K562 (cell line): ENCODE data around the gene VPS37D. TPM values are rescaled to one million over a fixed set of nuclear protein-coding genes. Genes with fewer than 3 reads are reported as not detected.

Source experiments
- ATAC-seq: fragments of 200-7000 bp; cut with Tn5 transposase; 3 replicates; pipeline ENCODE4 v1.9.1; 2020; ENCODE audit warnings: moderate library complexity
- BruUV-seq: library from RNA; stranded (reverse); fragments of 400-500 nt; replicated peaks from 2 replicates; lab custom pipeline; 2021; lab: Mats Ljungman, UMichigan
- CTCF ChIA-PET: fragments of 300-600 bp; formaldehyde crosslinking; extraction: SDS; loops from one replicate; lab custom pipeline; 2021; ENCODE audit warnings: low intra/inter-chr PET ratio; lab: Yijun Ruan, JAX
- POLR2A ChIA-PET: fragments of 300-600, 350-650 bp; sonication (Branson Sonifier 250); formaldehyde crosslinking; extraction: SDS; loops from one replicate; lab custom pipeline; 2021; ENCODE audit warnings: antibody characterized with exemption, inconsistent platforms; lab: Yijun Ruan, JAX
- DNase-seq, 4 experiments: peaks; one replicate each; pipeline versions ENCODE4 v3.0.0 to v3.0.0-alpha.2; 2011 to 2018; ENCODE audit warnings: low spot score in 3 of 4, mixed read lengths in 3 of 4; ENCODE audit errors: extremely low read depth in 1 of 4
- FAIRE-seq: peaks from 2 replicates; lab custom pipeline; 2011; peaks lifted over from hg19 to GRCh38; lab: Jason Lieb, UNC
- H2AFZ ChIP-seq: 2 replicates; pipeline ENCODE4 v1.6.0; 2011; ENCODE audit warnings: low read depth, low read length, control low read depth, inconsistent platforms
- H3K27ac ChIP-seq: fragments of 200-600 bp; 3 replicates; pipeline ENCODE4 v1.8.0; 2011; ENCODE audit warnings: low read depth, mild to moderate bottlenecking, control low read depth, inconsistent platforms, low read length, moderate library complexity, mixed read lengths; ENCODE audit errors: extremely low read depth
- H3K27me3 ChIP-seq, 2 experiments: fragments of 300-600 bp in 1 of 2; 2 replicates in 1 of 2; 3 replicates in 1 of 2; pipeline versions ENCODE4 v1.6.0 to v1.8.0; 2011; ENCODE audit warnings: inconsistent platforms in 2 of 2, low read length in 2 of 2, mild to moderate bottlenecking in 1 of 2, mixed read lengths in 1 of 2, moderate library complexity in 1 of 2; ENCODE audit not compliant: control insufficient read depth in 2 of 2, insufficient read depth in 2 of 2
- H3K36me3 ChIP-seq: fragments of 300-600 bp; 3 replicates; pipeline ENCODE4 v1.8.0; 2011; ENCODE audit warnings: mild to moderate bottlenecking, low read length, inconsistent platforms; ENCODE audit not compliant: control insufficient read depth, insufficient read depth
- H3K4me1 ChIP-seq, 2 experiments: fragments of 200-600 bp in 1 of 2; replicated peaks in 1 of 2; 2 replicates in 1 of 2; 3 replicates in 1 of 2; pipeline versions ENCODE4 v1.5.1 to v1.8.0; 2011; ENCODE audit warnings: inconsistent platforms in 2 of 2, low read length in 2 of 2, mild to moderate bottlenecking in 1 of 2, mixed read lengths in 1 of 2, moderate library complexity in 1 of 2; ENCODE audit not compliant: control insufficient read depth in 2 of 2, insufficient read depth in 2 of 2
- H3K4me2 ChIP-seq: 2 replicates; pipeline ENCODE4 v1.6.1; 2011; ENCODE audit warnings: low read length, control low read depth, inconsistent platforms, mixed read lengths; ENCODE audit not compliant: insufficient read depth
- H3K4me3 ChIP-seq: fragments of 200-600 bp; sonication (generic), shearing (Covaris generic); 2 replicates; pipeline ENCODE4 v1.5.1; 2016; ENCODE audit warnings: control low read depth, inconsistent platforms
- H3K79me2 ChIP-seq: fragments of 200-600 bp; 3 replicates; pipeline ENCODE4 v1.8.0; 2011; ENCODE audit warnings: low read length, inconsistent platforms; ENCODE audit not compliant: control insufficient read depth, insufficient read depth
- H3K9ac ChIP-seq, 2 experiments: 2 replicates each; pipeline versions ENCODE4 v1.6.0 to v1.6.1; 2011; ENCODE audit warnings: low read depth in 2 of 2, low read length in 2 of 2, control low read depth in 1 of 2, inconsistent platforms in 1 of 2, mild to moderate bottlenecking in 1 of 2, mixed read lengths in 1 of 2; ENCODE audit not compliant: insufficient read depth in 1 of 2
- H3K9me1 ChIP-seq: one replicate; pipeline ENCODE4 v1.6.0; 2011; ENCODE audit warnings: inconsistent platforms, mild to moderate bottlenecking, low read length, moderate library complexity; ENCODE audit not compliant: control insufficient read depth, insufficient read depth
- H3K9me3 ChIP-seq: replicated peaks from 2 replicates; pipeline ENCODE4 v1.5.1; 2011; ENCODE audit warnings: low read depth, low read length, inconsistent platforms; ENCODE audit not compliant: control insufficient read depth, insufficient read depth
- H4K20me1 ChIP-seq: replicated peaks from 2 replicates; pipeline ENCODE4 v1.6.1; 2011; ENCODE audit warnings: low read length, inconsistent platforms, mixed read lengths; ENCODE audit not compliant: control insufficient read depth, insufficient read depth
- ATF1 ChIP-seq, 2 experiments: fragments of 450-650 bp in 1 of 2; IDR thresholded peaks; 2 replicates each; pipeline ENCODE4 v1.6.1; 2016; ENCODE audit warnings: missing compliant biosample characterization in 1 of 2, missing genetic modification characterization in 1 of 2
- CREM ChIP-seq: IDR thresholded peaks from 2 replicates; pipeline ENCODE4 v1.6.1; 2014; ENCODE audit warnings: antibody characterized with exemption, low read depth
- DEAF1 ChIP-seq: fragments of 450-650 bp; formaldehyde crosslinking; IDR thresholded peaks from 2 replicates; pipeline ENCODE4 v1.4.0; 2020; ENCODE audit warnings: mild to moderate bottlenecking, moderate library complexity
- GTF3C2 ChIP-seq: IDR thresholded peaks from 3 replicates; pipeline ENCODE4 v1.6.1; 2011; ENCODE audit warnings: borderline replicate concordance, mild to moderate bottlenecking, moderate library complexity; ENCODE audit not compliant: insufficient read length; ENCODE audit errors: extremely low read depth
- HDAC3 ChIP-seq: fragments of 450-650 bp; IDR thresholded peaks from 2 replicates; pipeline ENCODE4 v1.6.1; 2018; ENCODE audit warnings: borderline replicate concordance, mild to moderate bottlenecking, moderate library complexity; ENCODE audit not compliant: partially characterized antibody
- NFXL1 ChIP-seq: fragments of 450-650 bp; formaldehyde crosslinking; IDR thresholded peaks from 2 replicates; pipeline ENCODE4 v1.4.0; 2021; ENCODE audit warnings: mild to moderate bottlenecking
- PCBP1 ChIP-seq: fragments of 200-400 bp; formaldehyde crosslinking; IDR thresholded peaks from 2 replicates; pipeline ENCODE4 v1.6.1; 2018; ENCODE audit warnings: mild to moderate bottlenecking, low read depth, low read length; ENCODE audit not compliant: poor library complexity, severe bottlenecking
- RERE ChIP-seq: sonication (generic); formaldehyde crosslinking; IDR thresholded peaks from 2 replicates; pipeline ENCODE4 v1.8.0; 2023; ENCODE audit warnings: missing genetic modification reagents, mild to moderate bottlenecking, borderline replicate concordance
- WGBS: fragments of 100-300 bp; shearing (Covaris generic); methylation state at CpG from one replicate; pipeline ENCODE4 v1.1.6; 2016; ENCODE audit warnings: low coverage, mixed read lengths; ENCODE audit not compliant: insufficient coverage; ENCODE audit errors: missing lambda C conversion rate; 5-methylcytosine and 5-hydroxymethylcytosine counted together
- in situ Hi-C: fragments of 300-500 bp; cut with MboI; formaldehyde crosslinking; loops from 4 replicates; pipeline ENCODE4 v1.15.0; 2018; ENCODE audit warnings: inconsistent platforms, mixed read lengths
- intact Hi-C: fragments of 100-400 bp; cut with micrococcal nuclease; formaldehyde crosslinking; loops from 2 replicates; pipeline ENCODE4 v1.14.2; 2022
- polyA plus RNA-seq, 8 experiments: library from polyadenylated mRNA; depleted of rRNA in 4 of 8; stranded (reverse) in 5 of 8; unstranded in 3 of 8; fragments of >200 nt; fragmentation: Nextera tagmentation in 2 of 8; fragmentation: Illumina TruSeq in 1 of 8; extraction: Ambion mirVana in 2 of 8; extraction: Trizol in 1 of 8; gene quantifications; 2 replicates each; pipeline versions ENCODE4 v1.2.1 to v1.2.3, GENCODE V29; 2011 to 2014; ENCODE audit warnings: inconsistent platforms in 1 of 8, missing spikeins in 1 of 8
- total RNA-seq, 7 experiments: library from RNA; depleted of rRNA in 6 of 7; stranded (reverse); fragments of >200 nt in 6 of 7; fragmentation: Illumina TruSeq in 2 of 7; extraction: Trizol in 2 of 7; gene quantifications; 2 replicates each; pipeline versions ENCODE4 v1.2.1 to v1.2.3, GENCODE V29; 2011 to 2021; ENCODE audit warnings: low replicate concordance in 1 of 7

The VPS37D gene
- total and polyA plus RNA-seq, 9 of the 15 experiments (the other 6 are each of a cell fraction or from before 2014, with no cell fraction given) = 0.25 to 2.3 (median 1.0) TPM; not detected in 3

GRCh38 chr7:73683788-73684693, 16.4 kb downstream of the VPS37D start:
- in situ Hi-C loops (no loop called here), intact Hi-C loops (loop anchor here (5.0 kb wide), 1 partner anchor 33 kb away; the partner anchor contains the start of gene STX1A)
- ATAC-seq (peak; percentile 19), FAIRE-seq (peak; percentile 19), DNase-seq (peak in 3 of 4 experiments; percentile 60 to 64 (median 60))
- ChIA-PET POLR2A (interaction anchor here (0.6 to 1.7 kb wide), 9 partner anchors 9 to 805 kb away, joined by 3 to 8 read pairs (median 5); no protein-coding TSS in a partner anchor), CTCF (no interaction called here)
- TSS peak; percentile 85 for BruUV-seq
- H3K79me2 ChIP-seq = peaks cover 87% of the 10 kb centered on the region
- WGBS = 1% methylated on average over 51 of the region's 58 CpGs
- H3K27ac ChIP-seq = peak overlapping the region; percentile 90
- H3K4me1 ChIP-seq = peaks cover 32 to 40% of the 10 kb centered on the region in 2 experiments; a peak in 4 of 5 replicates
- peak overlapping the region; percentile 94 for H3K4me2 ChIP-seq
- peak overlapping the region; percentile 93 to 98 for H3K9ac ChIP-seq
- H3K9me1 ChIP-seq = no peaks in the 10 kb centered on the region
- H3K4me3 ChIP-seq = peak overlapping the region; percentile 99
- peak overlapping the region; percentile 89 for H2AFZ ChIP-seq
- 0 out of 2 replicates have a peak, but pooled peaks cover 7% of the 10 kb centered on the region for H4K20me1 ChIP-seq
- peaks cover 62% of the 10 kb centered on the region for H3K36me3 ChIP-seq
- no peaks in the 10 kb centered on the region for H3K27me3 ChIP-seq
- H3K9me3 ChIP-seq = no peaks in the 10 kb centered on the region
- TF ChIP-seq NFXL1 (no peak), HDAC3 (no peak), PCBP1 (peak; percentile 20), ATF1 (CRISPR knock-in tag; IDR thresholded peaks at IDR 0.05) (no peak), ATF1 (tag; IDR thresholded peaks at IDR 0.05) (peak; percentile 65), DEAF1 (no peak), GTF3C2 (peak; percentile 66), CREM (peak; percentile 77), RERE (CRISPR knock-in tag) (no peak)
